NCI-H510A (cell line): ENCODE measurements around the gene CDC14C.
"Not testable (repeated sequence)": the region's sequence is repeated elsewhere in the genome, so short reads cannot be mapped to it uniquely, and the experiment has no call there.

ENCODE experiments used
- DNase-seq: peaks from one replicate; lab custom pipeline; 2025; lab: John Stamatoyannopoulos, UW

CDC14C gene

DNA sequence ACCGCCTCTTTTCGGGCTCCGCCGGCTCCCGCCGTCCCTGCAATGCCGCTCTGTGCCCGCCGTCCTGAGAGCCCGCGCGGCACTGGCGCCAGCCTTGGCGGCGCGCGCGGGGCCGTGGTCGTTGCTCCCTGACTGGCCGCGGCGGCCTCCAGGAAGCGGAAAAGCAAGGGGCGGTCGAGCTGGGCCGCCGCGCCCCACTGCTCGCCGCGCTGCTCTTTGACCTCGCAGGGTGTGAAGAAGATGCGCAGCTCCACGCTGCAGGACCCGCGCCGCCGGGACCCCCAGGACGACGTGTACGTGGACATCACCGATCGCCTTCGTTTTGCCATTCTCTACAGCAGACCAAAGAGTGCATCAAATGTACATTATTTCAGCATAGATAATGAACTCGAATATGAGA is at the start of gene CDC14C:
Gene CDC14C, plus strand, starts transcription at position 115 of the 400 bp plus-strand sequence. Its CDS starts 126 bp downstream, at position 241.
- no peak for DNase-seq

DNA sequence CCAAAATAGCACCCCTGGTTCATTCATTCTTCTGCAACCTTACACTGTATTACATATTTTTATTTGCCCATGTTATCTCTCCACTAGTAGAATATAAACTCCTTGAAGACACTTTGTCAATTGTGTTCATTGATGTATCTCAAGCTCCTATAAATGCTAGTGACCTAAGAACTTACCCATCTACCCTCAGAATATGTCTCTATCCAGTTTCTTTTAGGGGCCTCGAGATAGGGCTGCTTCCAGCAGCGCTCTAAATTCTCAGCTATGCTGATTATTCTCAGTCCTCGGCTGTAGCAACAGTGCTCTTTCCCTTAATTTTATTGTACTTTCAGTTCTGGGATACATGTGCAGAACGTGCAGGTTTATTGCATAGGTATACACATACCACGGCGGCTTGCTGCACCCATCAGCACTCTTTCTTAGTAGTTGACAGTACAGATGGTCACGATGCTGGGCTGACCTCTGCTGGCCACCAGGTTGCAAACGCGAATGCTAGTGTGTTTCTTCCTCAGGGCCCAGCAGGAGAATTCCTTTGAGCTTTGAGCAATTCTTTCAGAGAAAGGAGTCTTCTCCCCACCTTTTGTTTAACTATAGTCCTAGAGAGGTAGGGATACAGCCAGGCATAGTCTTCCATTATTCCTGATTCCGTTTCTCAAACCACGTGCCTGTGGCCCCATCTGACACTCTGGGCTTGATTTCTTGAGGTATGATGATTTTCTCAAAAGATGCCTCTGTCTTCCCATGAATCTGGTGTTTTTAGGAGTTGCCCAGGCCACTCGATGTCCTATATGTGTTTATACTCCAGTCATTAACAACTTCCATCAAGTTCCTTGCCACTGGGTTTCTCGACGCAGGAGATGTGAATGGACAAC is 49.1 kb upstream of the CDC14C start:
- no peak for DNase-seq

DNA sequence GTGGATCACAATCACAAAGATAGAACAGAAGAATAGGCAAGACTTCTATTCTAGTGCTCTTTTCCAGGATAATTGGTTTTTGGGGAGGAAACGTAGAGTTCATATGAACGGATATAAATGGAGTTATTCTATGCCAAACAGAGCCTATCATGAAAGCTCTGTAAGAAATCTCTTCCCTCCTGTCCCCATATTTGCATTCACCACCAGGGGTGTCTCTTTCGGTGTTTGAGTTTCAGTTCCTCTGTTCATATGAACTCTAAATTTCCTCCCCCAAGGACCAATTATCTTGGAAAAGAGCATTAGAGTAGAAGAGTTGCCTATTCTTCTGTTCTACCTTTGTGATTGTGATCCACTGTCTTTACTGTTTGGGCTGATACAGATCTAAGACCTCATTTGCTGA is 48.3 kb upstream of the CDC14C start:
- no peak for DNase-seq

DNA sequence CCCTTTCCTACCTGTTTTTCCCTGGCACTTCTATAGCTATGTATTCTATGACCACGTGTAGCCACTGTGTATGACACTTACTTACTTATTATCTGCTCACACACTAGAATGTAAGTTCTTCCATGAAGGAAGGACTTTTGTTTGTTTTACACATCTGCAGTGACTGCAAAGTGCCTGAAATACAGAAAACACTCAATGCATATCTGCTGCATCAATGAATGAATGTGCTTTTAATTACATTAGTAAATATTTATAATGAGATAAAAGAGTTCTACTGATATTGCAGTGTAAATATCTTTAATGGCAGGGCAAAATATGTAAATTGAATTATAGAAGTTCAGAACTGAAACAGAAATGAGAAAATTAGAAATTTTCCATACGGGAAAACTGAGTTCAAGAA is 43.5 kb upstream of the CDC14C start:
- no peak for DNase-seq

DNA sequence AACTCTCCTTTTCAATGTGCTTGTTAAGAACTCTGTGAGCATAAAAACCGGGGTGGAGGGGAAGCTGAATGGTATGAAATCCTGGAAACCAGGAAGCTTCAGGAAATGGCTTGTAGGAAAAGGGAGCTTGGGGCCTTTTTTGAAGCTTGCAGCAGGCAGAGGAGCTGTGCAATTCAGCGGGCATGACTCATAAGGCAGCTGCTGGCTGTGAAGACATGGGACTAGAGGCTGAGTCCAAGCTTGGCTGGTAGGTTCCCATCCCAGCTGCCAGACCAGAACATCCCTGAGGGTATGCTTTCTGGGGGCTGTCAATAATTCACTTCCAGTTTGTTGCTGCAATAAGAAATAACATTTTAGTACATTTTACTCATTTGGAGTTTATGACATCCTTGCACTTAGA is 36.8 kb upstream of the CDC14C start:
- no peak for DNase-seq

DNA sequence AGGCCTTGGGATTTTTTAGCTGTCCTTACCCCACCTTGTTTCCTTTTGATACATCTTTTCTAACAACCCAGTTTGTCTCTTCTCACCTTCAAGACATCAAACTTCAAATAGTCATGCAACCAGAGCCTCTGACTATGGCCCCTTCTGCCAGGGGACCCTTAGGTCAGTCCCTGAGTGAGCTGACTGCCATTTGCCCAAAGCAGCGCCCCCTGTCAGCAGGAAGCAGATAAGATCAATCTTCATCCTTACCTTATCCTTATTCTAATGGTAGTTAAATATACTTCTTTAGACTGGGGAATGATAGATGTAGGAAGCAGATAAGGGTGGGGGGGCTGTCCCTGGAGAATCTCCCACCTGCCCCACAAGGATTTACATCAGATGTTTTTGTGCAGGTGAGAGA is 29.8 kb upstream of the CDC14C start:
- no peak for DNase-seq

DNA sequence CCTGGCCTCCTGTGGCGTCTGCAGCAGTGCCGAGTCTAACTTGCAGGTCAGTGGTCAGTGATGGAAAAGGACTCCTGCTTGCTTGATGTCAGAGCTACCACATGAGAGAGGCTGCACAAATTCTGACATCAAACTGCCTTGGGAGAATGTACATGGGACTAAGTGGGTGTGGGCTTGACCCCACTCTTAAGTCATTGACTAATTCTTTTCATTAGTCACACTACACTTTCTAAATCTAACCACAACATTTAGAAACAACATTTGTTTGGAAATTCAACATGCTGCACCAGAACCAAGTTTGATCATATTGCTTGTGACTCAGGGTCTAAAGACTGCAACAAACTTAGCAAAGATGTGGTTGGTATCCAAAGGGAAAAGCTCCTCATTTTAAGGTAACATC is 24.4 kb upstream of the CDC14C start:
- no peak for DNase-seq

DNA sequence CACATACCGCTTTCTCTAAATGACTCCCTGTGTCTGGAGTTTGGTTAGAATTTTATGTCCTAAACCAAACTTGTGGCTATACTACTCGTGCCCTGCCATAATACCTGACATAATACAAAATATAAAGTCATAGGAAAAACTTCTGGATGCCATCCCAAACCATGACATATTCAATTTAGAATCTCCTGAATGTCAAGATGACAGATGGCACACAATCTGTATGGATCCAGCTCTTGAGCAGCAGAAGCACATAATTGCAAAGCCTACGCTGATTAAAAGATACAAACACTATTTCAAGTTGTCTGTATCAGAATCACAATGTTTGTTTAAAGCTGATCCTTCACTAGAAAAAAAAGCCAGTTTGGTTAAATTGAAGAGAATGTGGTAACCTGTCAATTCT is 22.4 kb upstream of the CDC14C start:
- no peak for DNase-seq

DNA sequence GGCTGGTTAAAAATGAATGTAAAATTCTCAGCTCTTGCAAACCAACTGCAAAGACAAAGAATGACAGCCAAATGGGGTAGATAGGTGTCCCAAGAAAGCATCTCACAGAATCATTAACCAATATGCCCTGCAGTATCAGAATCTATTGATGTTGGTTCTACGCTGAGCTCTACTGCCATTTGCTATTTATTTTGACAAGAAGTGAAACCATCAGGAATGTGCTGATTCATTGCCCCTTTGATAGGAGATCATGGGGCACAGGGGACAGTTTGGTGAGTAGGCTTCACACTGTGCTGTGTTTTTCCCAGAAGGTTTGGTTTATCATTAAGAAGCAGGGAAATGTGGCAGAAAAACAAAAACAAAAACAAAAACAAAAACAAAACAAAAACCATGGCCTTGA is 19.4 kb upstream of the CDC14C start:
- no peak for DNase-seq

DNA sequence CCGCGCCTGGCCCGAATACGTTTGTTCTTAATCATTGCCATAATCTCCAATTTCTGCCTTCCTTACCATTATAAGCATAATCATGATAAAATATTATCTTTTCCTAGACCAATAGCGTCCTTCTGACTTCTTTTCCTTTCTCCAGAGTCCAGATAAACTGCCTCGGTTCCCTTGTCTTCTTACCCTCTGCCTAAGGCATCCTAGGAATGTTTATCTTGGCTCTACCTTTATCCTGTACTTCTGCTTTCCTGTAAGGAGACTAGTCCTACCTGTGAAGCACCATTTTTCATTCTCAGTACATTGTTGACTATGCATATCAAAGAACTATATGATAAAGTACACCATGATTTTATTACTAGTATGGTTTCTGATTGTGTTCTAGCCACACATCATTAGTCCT is 18.7 kb upstream of the CDC14C start:
- not testable (repeated sequence) for DNase-seq

DNA sequence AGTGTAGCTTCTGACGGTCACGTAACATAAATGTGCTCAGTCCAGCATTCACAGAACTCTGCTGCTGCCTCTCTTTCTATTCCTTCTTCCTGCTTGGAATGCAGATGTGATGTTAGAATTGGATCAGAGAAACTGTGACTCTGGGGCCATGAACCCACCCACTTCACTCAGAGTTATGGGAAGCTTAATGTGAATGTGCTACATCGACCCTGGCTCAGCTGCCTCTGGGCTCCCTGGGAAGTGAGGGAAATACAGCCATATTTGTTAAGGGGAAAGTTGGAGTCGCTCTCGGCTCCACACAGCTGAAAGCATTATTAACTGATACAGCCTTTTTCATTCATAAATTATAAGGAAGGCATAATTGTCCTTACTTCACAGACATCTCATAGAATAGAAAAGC is 14.5 kb upstream of the CDC14C start:
- DNase-seq = not testable (repeated sequence)

DNA sequence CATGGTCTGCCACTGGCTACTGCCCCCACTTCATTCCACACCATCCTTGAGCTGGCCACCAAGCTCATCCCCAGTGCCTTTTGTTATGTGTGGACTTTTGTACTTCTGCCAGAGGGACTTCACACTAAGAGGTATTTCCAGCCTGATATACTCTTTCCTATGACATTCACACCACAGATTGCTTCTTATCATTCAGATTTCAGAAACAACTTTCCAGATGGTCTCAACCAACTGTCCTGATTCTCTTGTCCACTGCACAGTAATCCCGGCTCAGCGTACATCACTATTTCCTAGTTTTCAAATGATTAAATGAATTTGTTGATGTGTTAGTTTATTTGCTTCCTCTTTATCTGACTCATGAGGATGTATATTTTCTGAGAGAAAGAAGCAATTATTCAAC is 7.1 kb downstream of the CDC14C start:
- no peak for DNase-seq

DNA sequence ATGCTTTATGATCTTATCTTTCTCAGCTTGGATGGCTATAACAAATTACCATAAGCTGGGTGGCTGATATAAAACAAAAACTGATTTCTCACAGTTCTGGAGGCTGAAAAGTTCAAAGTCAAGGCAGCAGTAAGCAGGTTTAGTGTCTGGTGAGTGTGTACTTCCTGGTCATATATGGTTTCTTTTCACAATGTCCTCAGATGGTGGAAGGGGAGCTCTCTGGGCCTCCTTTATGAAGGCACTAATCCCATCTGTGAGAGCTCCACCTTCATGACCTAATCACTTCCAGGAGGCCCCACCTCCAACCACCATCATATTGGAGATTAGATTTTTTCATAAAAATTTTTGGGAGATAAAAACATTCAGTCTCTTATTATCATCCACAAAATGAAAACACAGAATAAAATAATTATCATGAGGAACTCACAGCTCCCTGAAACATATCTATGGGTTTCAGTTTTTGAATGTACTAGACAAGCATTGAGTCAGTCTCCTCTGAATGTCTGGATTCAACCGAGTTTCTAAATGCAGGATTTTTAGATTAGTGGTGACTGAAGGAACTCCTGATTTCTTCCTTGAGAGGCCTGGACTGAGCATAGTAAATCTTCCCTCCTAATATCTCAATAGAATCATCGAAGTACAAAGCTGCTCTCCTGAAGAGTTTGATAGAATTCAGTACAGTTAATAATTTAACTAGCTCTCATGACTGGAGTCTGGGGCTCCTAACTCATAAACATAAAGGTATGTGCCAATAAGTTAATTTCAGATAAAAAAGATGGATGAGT is 8.0 kb downstream of the CDC14C start:
- DNase-seq = no peak

DNA sequence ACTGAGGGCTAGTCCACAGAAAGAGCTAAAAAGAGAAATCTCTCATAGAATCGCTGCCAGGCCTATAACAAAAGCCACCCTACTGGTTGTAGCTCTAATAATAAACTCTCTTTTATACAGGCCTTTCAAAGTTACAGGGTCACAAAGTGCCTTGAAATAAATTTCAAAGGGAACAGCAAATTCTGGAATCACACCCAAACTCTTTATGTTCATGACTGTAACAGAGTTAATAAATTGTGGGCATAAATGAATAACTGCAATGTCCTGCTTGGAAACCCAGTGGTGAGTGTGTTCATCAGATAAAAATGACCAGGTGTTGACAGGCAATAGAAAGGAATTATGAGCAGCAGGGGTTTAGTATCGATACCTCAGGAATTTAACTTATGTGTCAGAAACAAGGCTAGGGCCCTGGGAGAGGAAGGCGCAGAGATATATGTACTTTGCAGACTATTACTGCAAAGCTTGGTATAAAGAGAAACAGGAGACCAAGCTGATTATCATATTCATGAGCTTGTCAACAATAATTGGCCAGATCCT is 9.3 kb downstream of the CDC14C start:
- no peak for DNase-seq

DNA sequence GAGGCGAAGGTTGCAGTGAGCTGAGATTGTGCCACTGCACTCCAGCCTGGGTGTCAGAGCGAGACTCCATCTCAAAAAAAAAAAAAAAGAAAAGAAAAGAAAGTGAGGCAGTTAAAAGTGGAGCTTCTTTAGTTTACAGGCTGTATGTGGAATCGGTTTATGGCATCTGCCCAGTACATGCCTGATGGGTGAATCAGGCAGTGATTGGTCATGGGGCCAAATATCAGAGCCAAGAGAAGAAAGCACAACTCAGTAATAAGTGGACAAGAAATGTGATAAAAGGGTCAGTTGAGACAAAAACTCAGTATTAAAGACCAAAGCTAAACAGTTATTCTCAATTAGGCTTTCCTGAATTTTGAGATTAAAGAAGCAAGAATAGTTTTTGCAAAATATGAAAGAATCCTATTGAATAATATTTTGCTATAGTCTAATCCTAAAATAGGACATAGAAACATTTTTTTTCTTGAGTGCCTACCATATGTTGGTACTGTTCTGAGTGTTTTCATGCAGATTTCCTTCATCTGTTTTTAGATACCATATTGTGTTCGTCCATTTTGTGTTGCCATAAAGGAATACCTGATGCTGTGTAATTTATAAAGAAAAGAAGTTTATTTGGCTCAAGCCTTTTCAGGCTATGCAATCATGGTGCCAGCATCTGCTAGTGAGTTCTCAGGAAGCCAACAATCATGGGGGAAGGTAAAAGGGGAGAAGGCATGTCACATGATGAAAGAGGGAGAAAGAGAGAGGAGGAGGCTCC is 14.4 kb downstream of the CDC14C start:
- DNase-seq = no peak

DNA sequence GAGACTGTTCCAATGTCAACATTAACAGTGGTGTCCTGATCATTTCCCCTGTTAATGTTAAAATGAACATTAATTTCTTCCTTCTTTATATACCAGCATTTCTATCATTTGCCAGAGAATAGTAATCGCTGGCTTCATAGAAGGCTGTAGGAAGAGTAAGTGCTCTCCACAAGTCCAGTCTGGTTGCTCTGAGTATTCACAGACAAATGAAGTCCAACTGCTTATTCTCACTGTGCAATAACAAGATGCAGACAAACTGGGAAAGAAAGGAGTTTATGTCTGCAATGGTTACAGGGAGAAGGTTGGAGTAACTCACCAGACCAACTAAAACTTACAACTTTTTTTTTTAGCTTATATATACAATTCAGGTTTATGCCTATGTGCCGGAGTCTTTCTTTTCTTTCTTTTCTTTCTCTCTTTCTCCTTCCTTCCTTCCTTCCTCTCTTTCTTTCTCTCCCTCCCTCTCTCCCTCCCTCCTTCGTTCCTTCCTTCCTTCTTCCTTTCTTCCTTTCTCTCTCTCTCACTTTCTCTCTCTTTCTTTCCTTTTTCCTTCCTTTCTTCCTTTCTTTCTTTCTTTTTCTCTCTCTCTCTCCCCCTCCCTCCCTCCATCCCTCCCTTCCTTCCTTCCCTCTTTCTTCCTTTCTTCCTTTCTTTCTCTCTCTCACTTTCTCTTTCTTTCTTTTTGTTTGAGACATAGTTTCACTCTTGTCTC is 19.1 kb downstream of the CDC14C start:
- DNase-seq = no peak

DNA sequence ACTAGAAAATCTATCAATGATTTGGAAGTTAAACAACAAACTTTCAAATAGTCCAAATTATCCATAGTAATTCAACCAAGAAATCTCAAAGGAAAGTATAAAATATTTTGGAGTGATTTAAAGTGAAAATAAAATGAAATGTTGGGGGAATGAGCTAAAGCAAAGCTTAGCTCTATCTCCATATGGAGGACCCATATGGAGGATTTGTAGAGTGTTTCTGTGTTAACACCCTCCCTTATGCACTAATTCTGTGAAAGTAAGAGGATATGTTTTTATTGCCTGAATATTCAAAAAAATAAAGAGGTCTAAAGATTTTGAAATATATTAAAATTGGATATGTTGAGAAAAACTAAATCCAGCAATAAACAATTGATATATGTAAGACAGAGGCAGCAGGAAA is 31.6 kb downstream of the CDC14C start:
- no peak for DNase-seq

DNA sequence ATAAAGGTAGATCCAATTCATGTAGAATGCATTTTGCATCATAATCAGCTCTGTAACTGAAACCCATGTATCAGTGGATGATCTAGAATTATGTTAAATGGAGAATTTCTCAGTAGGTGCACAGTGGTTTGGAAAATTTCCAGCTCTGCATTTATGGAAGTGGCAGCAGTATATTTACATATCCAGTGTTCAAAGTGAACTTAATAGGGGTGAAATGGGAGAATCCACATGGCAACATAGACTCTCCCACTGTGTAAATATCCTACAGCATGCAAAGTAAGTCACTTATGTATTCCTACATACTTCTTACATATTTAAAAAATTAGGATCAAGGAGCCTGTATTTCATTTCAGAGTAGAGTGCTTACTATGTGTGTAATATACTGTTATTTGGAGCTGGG is 35.3 kb downstream of the CDC14C start:
- no peak for DNase-seq

DNA sequence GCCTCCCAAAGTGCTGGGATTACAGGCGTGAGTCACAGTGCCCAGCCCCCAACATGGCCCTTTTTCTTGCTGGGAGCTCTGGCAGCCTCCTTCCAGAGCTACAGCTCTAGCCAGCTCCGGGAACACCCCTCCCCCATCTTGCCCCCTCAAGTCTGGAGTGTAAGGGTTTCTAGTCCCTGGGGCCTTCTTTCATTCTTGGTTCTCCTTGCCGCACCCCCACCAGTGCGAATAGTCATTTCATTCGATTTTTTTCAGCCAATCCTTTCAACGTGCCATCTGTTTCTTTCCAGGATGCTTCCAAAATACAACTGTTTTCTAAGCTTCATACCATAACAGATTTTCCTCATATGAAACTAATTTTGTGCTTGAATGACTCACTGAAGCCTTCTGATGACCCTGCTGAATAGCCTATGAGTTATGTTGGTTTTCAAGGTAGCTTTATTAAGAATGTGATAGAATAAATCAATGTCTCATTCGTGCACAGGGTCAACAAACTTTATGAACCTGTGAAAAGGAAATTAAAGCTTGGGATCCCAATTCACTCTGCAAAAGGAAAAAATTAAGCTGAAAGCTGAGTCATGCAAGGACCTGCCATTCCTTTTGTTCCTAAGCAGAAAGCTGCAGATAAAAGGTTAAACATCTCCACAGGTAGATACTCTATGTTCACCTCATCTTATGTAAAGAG is 38.6 kb downstream of the CDC14C start:
- no peak for DNase-seq

DNA sequence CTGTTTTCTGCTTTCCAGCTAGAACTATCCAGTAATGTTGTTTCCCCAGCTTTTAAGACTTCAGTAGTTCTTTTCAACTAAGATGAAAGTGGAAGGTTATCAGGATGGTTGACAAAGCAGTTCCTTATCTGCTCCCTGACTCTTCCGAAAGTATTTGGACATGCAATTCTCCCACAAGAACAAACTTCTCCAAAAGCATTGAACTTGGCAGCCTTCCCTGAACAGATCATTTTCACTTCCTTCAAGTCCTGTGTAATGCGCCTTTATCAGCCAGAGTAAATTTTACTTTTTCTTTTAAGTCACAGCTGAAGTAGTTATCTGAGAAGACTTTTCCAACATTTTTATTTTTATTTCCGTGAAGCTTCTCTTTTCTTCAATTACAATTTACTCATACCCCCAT is 39.7 kb downstream of the CDC14C start:
- DNase-seq = no peak

DNA sequence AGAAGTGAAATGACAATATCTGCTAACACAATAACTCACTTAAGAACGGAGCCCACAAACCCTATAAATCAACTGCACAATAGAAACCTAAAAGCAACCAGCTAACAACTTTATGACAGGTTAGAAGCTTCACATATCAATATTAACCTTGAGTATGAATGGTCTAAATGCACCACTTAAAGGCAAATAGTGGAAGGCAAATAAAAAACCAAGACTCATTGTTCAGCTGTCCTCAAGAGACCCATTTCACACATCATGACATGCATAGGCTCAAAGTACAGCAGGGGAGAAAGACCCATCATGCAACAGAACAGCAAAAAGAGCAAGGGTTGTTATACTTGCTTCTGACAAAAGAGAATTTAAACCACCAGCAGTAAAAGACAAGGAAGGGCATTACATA is 46.8 kb downstream of the CDC14C start:
- DNase-seq = no peak
